Measurements from ENCODE around the gene ZRANB3. TPM values are rescaled to one million over a fixed set of nuclear protein-coding genes. Genes with fewer than 3 reads are reported as not detected.

ZRANB3 gene
- total and polyA plus RNA-seq, 2 donors from 2014 or later = 3.6 to 6.4 TPM

DNA sequence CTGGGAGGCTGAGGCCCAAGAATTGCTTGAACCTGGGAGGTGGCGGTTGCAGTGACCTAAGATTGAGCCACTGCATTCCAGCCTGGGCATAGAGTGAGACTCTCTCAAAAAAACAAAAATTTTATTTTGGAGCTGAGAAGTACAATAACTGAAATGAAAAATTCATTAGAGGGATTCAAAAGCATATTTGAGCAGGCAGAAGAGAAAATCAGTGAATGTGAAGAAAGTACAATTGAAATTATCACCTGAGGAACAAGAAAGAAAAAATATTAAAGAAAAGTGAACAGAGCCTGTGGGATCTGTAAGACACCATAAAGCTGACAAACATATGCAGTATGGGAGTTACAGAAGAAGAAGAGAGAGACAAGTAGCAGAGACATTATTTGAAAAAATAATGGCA lies 341.9 kb downstream of the ZRANB3 start:
- DNase-seq = no peak
- TF ChIP-seq, protein P1, sequence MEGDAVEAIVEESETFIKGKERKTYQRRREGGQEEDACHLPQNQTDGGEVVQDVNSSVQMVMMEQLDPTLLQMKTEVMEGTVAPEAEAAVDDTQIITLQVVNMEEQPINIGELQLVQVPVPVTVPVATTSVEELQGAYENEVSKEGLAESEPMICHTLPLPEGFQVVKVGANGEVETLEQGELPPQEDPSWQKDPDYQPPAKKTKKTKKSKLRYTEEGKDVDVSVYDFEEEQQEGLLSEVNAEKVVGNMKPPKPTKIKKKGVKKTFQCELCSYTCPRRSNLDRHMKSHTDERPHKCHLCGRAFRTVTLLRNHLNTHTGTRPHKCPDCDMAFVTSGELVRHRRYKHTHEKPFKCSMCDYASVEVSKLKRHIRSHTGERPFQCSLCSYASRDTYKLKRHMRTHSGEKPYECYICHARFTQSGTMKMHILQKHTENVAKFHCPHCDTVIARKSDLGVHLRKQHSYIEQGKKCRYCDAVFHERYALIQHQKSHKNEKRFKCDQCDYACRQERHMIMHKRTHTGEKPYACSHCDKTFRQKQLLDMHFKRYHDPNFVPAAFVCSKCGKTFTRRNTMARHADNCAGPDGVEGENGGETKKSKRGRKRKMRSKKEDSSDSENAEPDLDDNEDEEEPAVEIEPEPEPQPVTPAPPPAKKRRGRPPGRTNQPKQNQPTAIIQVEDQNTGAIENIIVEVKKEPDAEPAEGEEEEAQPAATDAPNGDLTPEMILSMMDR (IDR thresholded peaks at IDR 0.05; ENCODE audit: borderline replicate concordance, extremely low read depth, insufficient read depth) = no peak
- peaks cover 0 to 3% (median 0%) of the 10 kb centered on the region in 3 donors for H3K9me3 ChIP-seq (ENCODE audit: control insufficient read depth in 2 of 3, insufficient read depth in 1 of 3, low read length in 3 of 3)
- no peak overlapping the region for H3K4me3 ChIP-seq (ENCODE audit: low read length in 3 of 3)
- no peaks in the 10 kb centered on the region for H3K27me3 ChIP-seq (ENCODE audit: control insufficient read depth, insufficient read depth, low read length)
- no peak for FAIRE-seq
- H3K4me1 ChIP-seq (ENCODE audit: control insufficient read depth in 2 of 3, insufficient read depth in 2 of 3, low read depth in 1 of 3, low read length in 3 of 3) = no peaks in the 10 kb centered on the region
- no peaks in the 10 kb centered on the region for H3K36me3 ChIP-seq (ENCODE audit: control insufficient read depth in 2 of 3, insufficient read depth in 3 of 3, low read length in 3 of 3)
- intact Hi-C loops (cut with DNase I) = no loop called here
- H3K27ac ChIP-seq (ENCODE audit: low read depth in 2 of 2, low read length in 2 of 2) = no peak overlapping the region
- H3K9ac ChIP-seq (ENCODE audit: low read length in 3 of 3) = no peak overlapping the region

GRCh38 chr2:135187270-135187669 lies 343.7 kb downstream of the ZRANB3 start:
- TF ChIP-seq, protein P1 (IDR thresholded peaks at IDR 0.05; ENCODE audit: borderline replicate concordance, extremely low read depth, insufficient read depth) = no peak
- DNase-seq = no peak
- Histone ChIP-seq H3K9ac (ENCODE audit: low read length in 3 of 3) (no peak overlapping the region), H3K4me3 (ENCODE audit: low read length in 3 of 3) (no peak overlapping the region), H3K4me1 (ENCODE audit: control insufficient read depth in 2 of 3, insufficient read depth in 2 of 3, low read depth in 1 of 3, low read length in 3 of 3) (no peaks in the 10 kb centered on the region), H3K27ac (ENCODE audit: low read depth in 2 of 2, low read length in 2 of 2) (no peak overlapping the region), H3K27me3 (ENCODE audit: control insufficient read depth, insufficient read depth, low read length) (no peaks in the 10 kb centered on the region), H3K9me3 (ENCODE audit: control insufficient read depth in 2 of 3, insufficient read depth in 1 of 3, low read length in 3 of 3) (peaks cover 0 to 3% (median 0%) of the 10 kb centered on the region in 3 donors), H3K36me3 (ENCODE audit: control insufficient read depth in 2 of 3, insufficient read depth in 3 of 3, low read length in 3 of 3) (no peaks in the 10 kb centered on the region)
- intact Hi-C loops (cut with DNase I) = no loop called here
- FAIRE-seq = no peak

GRCh38 chr2:135186054-135186453 lies 345.0 kb downstream of the ZRANB3 start:
- DNase-seq (no peak), FAIRE-seq (no peak)
- Histone ChIP-seq H3K9me3 (ENCODE audit: control insufficient read depth in 2 of 3, insufficient read depth in 1 of 3, low read length in 3 of 3) (peaks cover 0 to 3% (median 0%) of the 10 kb centered on the region in 3 donors), H3K9ac (ENCODE audit: low read length in 3 of 3) (no peak overlapping the region), H3K36me3 (ENCODE audit: control insufficient read depth in 2 of 3, insufficient read depth in 3 of 3, low read length in 3 of 3) (no peaks in the 10 kb centered on the region), H3K4me1 (ENCODE audit: control insufficient read depth in 2 of 3, insufficient read depth in 2 of 3, low read depth in 1 of 3, low read length in 3 of 3) (no peaks in the 10 kb centered on the region), H3K27me3 (ENCODE audit: control insufficient read depth, insufficient read depth, low read length) (no peaks in the 10 kb centered on the region), H3K4me3 (ENCODE audit: low read length in 3 of 3) (no peak overlapping the region), H3K27ac (ENCODE audit: low read depth in 2 of 2, low read length in 2 of 2) (no peak overlapping the region)
- intact Hi-C loops (cut with DNase I) = no loop called here
- TF ChIP-seq, protein P1 (IDR thresholded peaks at IDR 0.05; ENCODE audit: borderline replicate concordance, extremely low read depth, insufficient read depth) = no peak

- no peaks in the 10 kb centered on the region for H3K4me1 ChIP-seq (ENCODE audit: control insufficient read depth in 2 of 3, insufficient read depth in 2 of 3, low read depth in 1 of 3, low read length in 3 of 3)
- no peak overlapping the region for H3K27ac ChIP-seq (ENCODE audit: low read depth in 2 of 2, low read length in 2 of 2)
- TF ChIP-seq, protein P1 (IDR thresholded peaks at IDR 0.05; ENCODE audit: borderline replicate concordance, extremely low read depth, insufficient read depth) = no peak
- H3K9ac ChIP-seq (ENCODE audit: low read length in 3 of 3) = no peak overlapping the region
- no peaks in the 10 kb centered on the region for H3K9me3 ChIP-seq (ENCODE audit: control insufficient read depth in 2 of 3, insufficient read depth in 1 of 3, low read length in 3 of 3)
- no peak for FAIRE-seq
- no peaks in the 10 kb centered on the region for H3K36me3 ChIP-seq (ENCODE audit: control insufficient read depth in 2 of 3, insufficient read depth in 3 of 3, low read length in 3 of 3)
- peak in 2 of 5 donors; percentile 7 to 23 for DNase-seq
- intact Hi-C loops (cut with DNase I) = no loop called here
- H3K4me3 ChIP-seq (ENCODE audit: low read length in 3 of 3) = no peak overlapping the region
- H3K27me3 ChIP-seq (ENCODE audit: control insufficient read depth, insufficient read depth, low read length) = no peaks in the 10 kb centered on the region
Observed at GRCh38 chr2:135183822-135184221, 347.2 kb downstream of the ZRANB3 start.
